NCI-H345 treated with DMSO at 0.1 percent for 48 hours (cell line): ENCODE data around the gene MAGI2.

Experiments
- DNase-seq: peaks from one replicate; lab custom pipeline; 2025; ENCODE audit not compliant: unreplicated experiment; lab: John Stamatoyannopoulos, UW

MAGI2 gene

GRCh38 chr7:77983973-77984372, 1469.5 kb downstream of the MAGI2 start:
- DNase-seq, result no peak

- DNase-seq, result no peak
Measured at GRCh38 chr7:77982926-77983550, 1470.4 kb downstream of the MAGI2 start.

- DNase-seq, result no peak
Measured at GRCh38 chr7:77980087-77980713, 1473.3 kb downstream of the MAGI2 start.

- DNase-seq, result no peak
Measured at GRCh38 chr7:77979219-77979618, 1474.2 kb downstream of the MAGI2 start.

- no peak for DNase-seq
Measured at GRCh38 chr7:77975672-77976480, 1477.6 kb downstream of the MAGI2 start.

GRCh38 chr7:77971726-77972125, 1481.7 kb downstream of the MAGI2 start:
- DNase-seq, result no peak

- no peak for DNase-seq
Measured at GRCh38 chr7:77967429-77967828, 1486.0 kb downstream of the MAGI2 start.
